Ovary (tissue), 3 donors: ENCODE measurements around the gene PRAMEF15.
"Not testable (repeated sequence)": the region's sequence is repeated elsewhere in the genome, so short reads cannot be mapped to it uniquely, and the experiment has no call there.

Experiments
- POLR2A ChIP-seq: fragments of 450-650 bp; IDR thresholded peaks from one replicate; pipeline ENCODE4 v1.6.1; 2017; ENCODE audit warnings: antibody characterized with exemption, mild to moderate bottlenecking, moderate library complexity
- TF ChIP-seq, protein P1 (sequence below), 3 donors: fragments of 450-650 bp in 2 of 3; fragments of 200-600 bp in 1 of 3; IDR thresholded peaks; one replicate each; pipeline versions ENCODE4 v1.5.1 to v1.8.0; 2016 to 2022; ENCODE audit warnings: antibody characterized with exemption in 3 of 3, mild to moderate bottlenecking in 1 of 3
- donor health status: DM: no; HTN: no; CAD: no.

DNA sequence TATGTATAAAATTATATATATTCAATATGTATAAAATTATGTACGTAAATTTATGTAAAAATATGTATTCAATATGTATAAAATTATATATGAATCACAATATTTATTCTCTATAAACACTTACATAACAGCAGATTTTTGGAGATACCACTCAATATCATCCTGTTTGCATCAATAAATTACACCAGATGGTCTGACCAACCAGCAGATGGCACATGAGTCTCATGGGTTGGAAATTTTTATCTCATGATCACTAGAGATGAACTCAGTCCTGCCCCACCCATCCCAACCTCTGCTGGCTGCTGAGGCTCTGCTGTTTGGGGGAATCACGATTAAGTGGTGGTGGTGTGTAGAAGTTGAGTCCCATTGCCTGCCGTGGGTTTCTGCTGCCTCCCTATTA, 35.8 kb upstream of the PRAMEF15 start:
- TF ChIP-seq POLR2A, result not testable (repeated sequence)
- TF ChIP-seq, protein P1, sequence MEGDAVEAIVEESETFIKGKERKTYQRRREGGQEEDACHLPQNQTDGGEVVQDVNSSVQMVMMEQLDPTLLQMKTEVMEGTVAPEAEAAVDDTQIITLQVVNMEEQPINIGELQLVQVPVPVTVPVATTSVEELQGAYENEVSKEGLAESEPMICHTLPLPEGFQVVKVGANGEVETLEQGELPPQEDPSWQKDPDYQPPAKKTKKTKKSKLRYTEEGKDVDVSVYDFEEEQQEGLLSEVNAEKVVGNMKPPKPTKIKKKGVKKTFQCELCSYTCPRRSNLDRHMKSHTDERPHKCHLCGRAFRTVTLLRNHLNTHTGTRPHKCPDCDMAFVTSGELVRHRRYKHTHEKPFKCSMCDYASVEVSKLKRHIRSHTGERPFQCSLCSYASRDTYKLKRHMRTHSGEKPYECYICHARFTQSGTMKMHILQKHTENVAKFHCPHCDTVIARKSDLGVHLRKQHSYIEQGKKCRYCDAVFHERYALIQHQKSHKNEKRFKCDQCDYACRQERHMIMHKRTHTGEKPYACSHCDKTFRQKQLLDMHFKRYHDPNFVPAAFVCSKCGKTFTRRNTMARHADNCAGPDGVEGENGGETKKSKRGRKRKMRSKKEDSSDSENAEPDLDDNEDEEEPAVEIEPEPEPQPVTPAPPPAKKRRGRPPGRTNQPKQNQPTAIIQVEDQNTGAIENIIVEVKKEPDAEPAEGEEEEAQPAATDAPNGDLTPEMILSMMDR (IDR thresholded peaks at IDR 0.05), result not testable (repeated sequence)
